HTR-8/SVneo (cell line): ENCODE measurements around the gene MYO15B.

Source experiments
- DNase-seq: peaks from one replicate; pipeline ENCODE4 v3.0.0; 2011; ENCODE audit warnings: low spot score, mixed read lengths; ENCODE audit not compliant: insufficient read length
- FAIRE-seq: peaks from 2 replicates; lab custom pipeline; 2011; peaks lifted over from hg19 to GRCh38; lab: Jason Lieb, UNC

Gene MYO15B

GRCh38 chr17:75647921-75648320 is 60.3 kb downstream of the MYO15B start:
- no peak for FAIRE-seq
- DNase-seq: no peak

GRCh38 chr17:75649687-75650086 is 62.1 kb downstream of the MYO15B start:
- DNase-seq: no peak
- no peak for FAIRE-seq

GRCh38 chr17:75650874-75651273 is 63.3 kb downstream of the MYO15B start:
- FAIRE-seq (no peak), DNase-seq (no peak)

GRCh38 chr17:75652341-75652740 is 64.7 kb downstream of the MYO15B start:
- DNase-seq (no peak), FAIRE-seq (no peak)

GRCh38 chr17:75652934-75653549 is 65.4 kb downstream of the MYO15B start:
- FAIRE-seq (peak; percentile 73), DNase-seq (peak; percentile 69)

GRCh38 chr17:75654176-75654575 is 66.6 kb downstream of the MYO15B start:
- no peak for DNase-seq
- peak; percentile 65 for FAIRE-seq

- FAIRE-seq: peak; percentile 62
- no peak for DNase-seq
Observed at GRCh38 chr17:75658237-75658636, 70.6 kb downstream of the MYO15B start.

- DNase-seq: no peak
- FAIRE-seq: no peak
Observed at GRCh38 chr17:75661531-75661930, 73.9 kb downstream of the MYO15B start.

GRCh38 chr17:75662511-75662910 is 74.9 kb downstream of the MYO15B start:
- FAIRE-seq: no peak
- DNase-seq: no peak

GRCh38 chr17:75664099-75664549 is 76.5 kb downstream of the MYO15B start:
- no peak for DNase-seq

GRCh38 chr17:75665981-75666380 is 78.4 kb downstream of the MYO15B start:
- DNase-seq (no peak), FAIRE-seq (no peak)

More at GRCh38 chr17:75664099-75664549, 76.5 kb downstream of the MYO15B start:
- no peak for FAIRE-seq

- DNase-seq: peak; percentile 99
- peak; percentile 92 for FAIRE-seq
Observed at GRCh38 chr17:75666959-75667790, 79.6 kb downstream of the MYO15B start, which contains the start of the genes RECQL5 and SAP30BP. Gene RECQL5, minus strand, starts transcription at chr17:75667154. Its CDS starts 597 bp downstream, at chr17:75666557. Gene SAP30BP, plus strand, starts transcription at chr17:75667338. Its CDS starts 35 bp downstream, at chr17:75667373.

- FAIRE-seq (no peak), DNase-seq (no peak)
Observed at GRCh38 chr17:75667825-75668224, 80.2 kb downstream of the MYO15B start.

- no peak for FAIRE-seq
- no peak for DNase-seq
Observed at GRCh38 chr17:75668489-75668888, 80.9 kb downstream of the MYO15B start.

GRCh38 chr17:75670868-75671267 is 83.3 kb downstream of the MYO15B start:
- DNase-seq: no peak
- no peak for FAIRE-seq

GRCh38 chr17:75672011-75672410 is 84.4 kb downstream of the MYO15B start:
- FAIRE-seq: no peak

GRCh38 chr17:75673487-75673886 is 85.9 kb downstream of the MYO15B start:
- peak; percentile 4 for FAIRE-seq
- DNase-seq: no peak

More at GRCh38 chr17:75672011-75672410, 84.4 kb downstream of the MYO15B start:
- no peak for DNase-seq
